HepG2 (cell line): ENCODE results near the gene DLL3. TPM values are rescaled to one million over a fixed set of nuclear protein-coding genes. Genes with fewer than 3 reads are reported as not detected.

Source experiments
- CENPT ChIP-seq: sonication (generic); formaldehyde crosslinking; IDR thresholded peaks from 2 replicates; pipeline ENCODE4 v1.8.0; 2022; ENCODE audit warnings: low read depth, mild to moderate bottlenecking, moderate library complexity, missing genetic modification reagents
- MXD4 ChIP-seq: IDR thresholded peaks from 2 replicates; pipeline ENCODE4 v1.6.1; 2016; ENCODE audit warnings: mild to moderate bottlenecking, missing biosample characterization, missing genetic modification reagents
- NCOA1 ChIP-seq: sonication (generic); formaldehyde crosslinking; IDR thresholded peaks from 2 replicates; pipeline ENCODE4 v1.9.0; 2021; ENCODE audit warnings: missing genetic modification reagents
- NFYB ChIP-seq: sonication (generic); formaldehyde crosslinking; IDR thresholded peaks from 2 replicates; pipeline ENCODE4 v1.4.0; 2020; ENCODE audit warnings: missing genetic modification reagents
- SMAD9 ChIP-seq: sonication (generic); formaldehyde crosslinking; IDR thresholded peaks from 2 replicates; pipeline ENCODE4 v1.5.1; 2020; ENCODE audit warnings: mild to moderate bottlenecking, missing genetic modification reagents
- ZNF24 ChIP-seq: fragments of 450-650 bp; IDR thresholded peaks from 2 replicates; pipeline ENCODE4 v1.6.1; 2017; ENCODE audit warnings: antibody characterized with exemption, mild to moderate bottlenecking
- ZNF431 ChIP-seq: sonication (generic); formaldehyde crosslinking; IDR thresholded peaks from 2 replicates; pipeline ENCODE4 v1.9.0; 2022; ENCODE audit warnings: missing genetic modification reagents, low read depth, mild to moderate bottlenecking, borderline replicate concordance
- ZNF569 ChIP-seq: sonication (generic); formaldehyde crosslinking; IDR thresholded peaks from 2 replicates; pipeline ENCODE4 v1.5.0; 2020; ENCODE audit warnings: mild to moderate bottlenecking, missing genetic modification reagents, moderate library complexity, borderline replicate concordance
- polyA plus RNA-seq, 8 experiments: library from polyadenylated mRNA; depleted of rRNA in 3 of 8; stranded (reverse) in 7 of 8; unstranded in 1 of 8; fragments of >200 nt; fragmentation: Illumina TruSeq in 4 of 8; extraction: Trizol in 4 of 8; gene quantifications; 2 replicates each; pipeline versions ENCODE4 v1.2.1 to v1.2.3, GENCODE V29; 2011 to 2016; ENCODE audit warnings: low read depth in 4 of 8, missing spikeins in 1 of 8, mixed read lengths in 1 of 8; ENCODE audit not compliant: insufficient read depth in 1 of 8
- total RNA-seq, 5 experiments: library from RNA; depleted of rRNA; stranded (reverse); fragments of >200 nt; fragmentation: Illumina TruSeq; extraction: Trizol; gene quantifications; 2 replicates each; pipeline ENCODE4 v1.2.3, GENCODE V29; 2016; ENCODE audit warnings: low read depth in 1 of 5
- TF ChIP-seq, protein P1 (sequence below), 2 experiments: fragments of 450-650 bp in 1 of 2; sonication (generic) in 1 of 2; formaldehyde crosslinking in 1 of 2; IDR thresholded peaks; 2 replicates each; pipeline versions ENCODE4 v1.6.1 to v1.8.0; 2016 to 2022; ENCODE audit warnings: antibody characterized with exemption in 1 of 2, mild to moderate bottlenecking in 1 of 2, missing genetic modification reagents in 1 of 2
- TF ChIP-seq, protein P2 (sequence below): sonication (generic); formaldehyde crosslinking; IDR thresholded peaks from 2 replicates; pipeline ENCODE4 v1.4.0; 2020; ENCODE audit warnings: missing genetic modification reagents
- TF ChIP-seq, protein P3 (sequence below): sonication (generic); formaldehyde crosslinking; conservative IDR thresholded peaks from 2 replicates; pipeline ENCODE4 v1.8.0; 2022; ENCODE audit warnings: mild to moderate bottlenecking, moderate library complexity, missing genetic modification reagents
- TF ChIP-seq, protein P4 (sequence below): sonication (generic); formaldehyde crosslinking; IDR thresholded peaks from 2 replicates; pipeline ENCODE4 v1.5.0; 2020; ENCODE audit warnings: missing genetic modification reagents, mild to moderate bottlenecking, borderline replicate concordance

DLL3 gene
- total and polyA plus RNA-seq, 2 of the 13 experiments (the other 11 are each of a cell fraction or from before 2014, with no cell fraction given), result 0.35 to 0.55 TPM

DNA sequence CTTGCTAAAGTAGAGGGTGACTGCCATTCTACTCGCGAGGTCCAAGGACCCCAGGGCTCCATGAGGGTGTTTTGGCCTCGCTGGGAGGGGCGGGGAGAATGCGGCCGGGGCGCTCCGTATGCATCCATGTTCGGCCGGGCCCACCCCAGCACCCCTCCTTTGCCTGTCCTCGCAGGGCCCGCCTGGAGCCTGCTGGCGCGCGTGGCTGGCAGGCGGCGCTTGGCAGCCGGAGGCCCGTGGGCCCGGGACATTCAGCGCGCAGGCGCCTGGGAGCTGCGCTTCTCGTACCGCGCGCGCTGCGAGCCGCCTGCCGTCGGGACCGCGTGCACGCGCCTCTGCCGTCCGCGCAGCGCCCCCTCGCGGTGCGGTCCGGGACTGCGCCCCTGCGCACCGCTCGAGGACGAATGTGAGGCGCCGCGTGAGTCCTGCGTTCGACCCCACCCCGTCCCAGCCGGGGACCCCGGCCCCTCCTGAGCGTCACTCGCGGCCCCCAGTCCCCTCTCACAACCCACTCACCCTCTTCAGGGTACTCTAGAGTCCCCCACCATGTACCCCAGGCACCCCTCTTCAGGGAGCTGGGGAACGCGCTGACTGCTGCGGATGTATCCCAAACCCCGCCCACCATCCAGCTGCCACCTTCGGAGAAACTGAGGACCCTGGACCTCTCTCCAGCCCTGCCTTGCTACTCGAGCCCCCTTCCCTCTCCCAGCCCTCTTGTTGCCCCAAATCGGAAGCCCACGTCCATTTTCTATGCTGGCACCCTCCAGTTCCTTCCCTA lies 4.1 kb downstream of the DLL3 start (continued):
- TF ChIP-seq, protein P1, sequence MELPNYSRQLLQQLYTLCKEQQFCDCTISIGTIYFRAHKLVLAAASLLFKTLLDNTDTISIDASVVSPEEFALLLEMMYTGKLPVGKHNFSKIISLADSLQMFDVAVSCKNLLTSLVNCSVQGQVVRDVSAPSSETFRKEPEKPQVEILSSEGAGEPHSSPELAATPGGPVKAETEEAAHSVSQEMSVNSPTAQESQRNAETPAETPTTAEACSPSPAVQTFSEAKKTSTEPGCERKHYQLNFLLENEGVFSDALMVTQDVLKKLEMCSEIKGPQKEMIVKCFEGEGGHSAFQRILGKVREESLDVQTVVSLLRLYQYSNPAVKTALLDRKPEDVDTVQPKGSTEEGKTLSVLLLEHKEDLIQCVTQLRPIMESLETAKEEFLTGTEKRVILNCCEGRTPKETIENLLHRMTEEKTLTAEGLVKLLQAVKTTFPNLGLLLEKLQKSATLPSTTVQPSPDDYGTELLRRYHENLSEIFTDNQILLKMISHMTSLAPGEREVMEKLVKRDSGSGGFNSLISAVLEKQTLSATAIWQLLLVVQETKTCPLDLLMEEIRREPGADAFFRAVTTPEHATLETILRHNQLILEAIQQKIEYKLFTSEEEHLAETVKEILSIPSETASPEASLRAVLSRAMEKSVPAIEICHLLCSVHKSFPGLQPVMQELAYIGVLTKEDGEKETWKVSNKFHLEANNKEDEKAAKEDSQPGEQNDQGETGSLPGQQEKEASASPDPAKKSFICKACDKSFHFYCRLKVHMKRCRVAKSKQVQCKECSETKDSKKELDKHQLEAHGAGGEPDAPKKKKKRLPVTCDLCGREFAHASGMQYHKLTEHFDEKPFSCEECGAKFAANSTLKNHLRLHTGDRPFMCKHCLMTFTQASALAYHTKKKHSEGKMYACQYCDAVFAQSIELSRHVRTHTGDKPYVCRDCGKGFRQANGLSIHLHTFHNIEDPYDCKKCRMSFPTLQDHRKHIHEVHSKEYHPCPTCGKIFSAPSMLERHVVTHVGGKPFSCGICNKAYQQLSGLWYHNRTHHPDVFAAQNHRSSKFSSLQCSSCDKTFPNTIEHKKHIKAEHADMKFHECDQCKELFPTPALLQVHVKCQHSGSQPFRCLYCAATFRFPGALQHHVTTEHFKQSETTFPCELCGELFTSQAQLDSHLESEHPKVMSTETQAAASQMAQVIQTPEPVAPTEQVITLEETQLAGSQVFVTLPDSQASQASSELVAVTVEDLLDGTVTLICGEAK (IDR thresholded peaks at IDR 0.05), result no peak
- TF ChIP-seq, protein P1 (CRISPR knock-in tag; IDR thresholded peaks at IDR 0.05), result peak; percentile 89; the same call in 1 of the 2 replicates
- TF ChIP-seq ZNF431, result peak; percentile 99
- TF ChIP-seq MXD4 (CRISPR knock-in tag), result peak; percentile 93
- 0 out of 2 replicates have a peak, but pooled peaks have one; percentile 42 for TF ChIP-seq SMAD9 (CRISPR knock-in tag)
- TF ChIP-seq, protein P2, sequence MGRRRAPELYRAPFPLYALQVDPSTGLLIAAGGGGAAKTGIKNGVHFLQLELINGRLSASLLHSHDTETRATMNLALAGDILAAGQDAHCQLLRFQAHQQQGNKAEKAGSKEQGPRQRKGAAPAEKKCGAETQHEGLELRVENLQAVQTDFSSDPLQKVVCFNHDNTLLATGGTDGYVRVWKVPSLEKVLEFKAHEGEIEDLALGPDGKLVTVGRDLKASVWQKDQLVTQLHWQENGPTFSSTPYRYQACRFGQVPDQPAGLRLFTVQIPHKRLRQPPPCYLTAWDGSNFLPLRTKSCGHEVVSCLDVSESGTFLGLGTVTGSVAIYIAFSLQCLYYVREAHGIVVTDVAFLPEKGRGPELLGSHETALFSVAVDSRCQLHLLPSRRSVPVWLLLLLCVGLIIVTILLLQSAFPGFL (CRISPR knock-in tag), result peak; percentile 93; the same call in 1 of the 2 replicates
- TF ChIP-seq, protein P3, sequence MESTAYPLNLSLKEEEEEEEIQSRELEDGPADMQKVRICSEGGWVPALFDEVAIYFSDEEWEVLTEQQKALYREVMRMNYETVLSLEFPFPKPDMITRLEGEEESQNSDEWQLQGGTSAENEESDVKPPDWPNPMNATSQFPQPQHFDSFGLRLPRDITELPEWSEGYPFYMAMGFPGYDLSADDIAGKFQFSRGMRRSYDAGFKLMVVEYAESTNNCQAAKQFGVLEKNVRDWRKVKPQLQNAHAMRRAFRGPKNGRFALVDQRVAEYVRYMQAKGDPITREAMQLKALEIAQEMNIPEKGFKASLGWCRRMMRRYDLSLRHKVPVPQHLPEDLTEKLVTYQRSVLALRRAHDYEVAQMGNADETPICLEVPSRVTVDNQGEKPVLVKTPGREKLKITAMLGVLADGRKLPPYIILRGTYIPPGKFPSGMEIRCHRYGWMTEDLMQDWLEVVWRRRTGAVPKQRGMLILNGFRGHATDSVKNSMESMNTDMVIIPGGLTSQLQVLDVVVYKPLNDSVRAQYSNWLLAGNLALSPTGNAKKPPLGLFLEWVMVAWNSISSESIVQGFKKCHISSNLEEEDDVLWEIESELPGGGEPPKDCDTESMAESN (CRISPR knock-in tag), result peak; percentile 84
- TF ChIP-seq NFYB, result peak; percentile 11; the same call in 1 of the 2 replicates
- TF ChIP-seq NCOA1 (CRISPR knock-in tag), result peak; percentile 65; the same call in 1 of the 2 replicates
- TF ChIP-seq, protein P4, sequence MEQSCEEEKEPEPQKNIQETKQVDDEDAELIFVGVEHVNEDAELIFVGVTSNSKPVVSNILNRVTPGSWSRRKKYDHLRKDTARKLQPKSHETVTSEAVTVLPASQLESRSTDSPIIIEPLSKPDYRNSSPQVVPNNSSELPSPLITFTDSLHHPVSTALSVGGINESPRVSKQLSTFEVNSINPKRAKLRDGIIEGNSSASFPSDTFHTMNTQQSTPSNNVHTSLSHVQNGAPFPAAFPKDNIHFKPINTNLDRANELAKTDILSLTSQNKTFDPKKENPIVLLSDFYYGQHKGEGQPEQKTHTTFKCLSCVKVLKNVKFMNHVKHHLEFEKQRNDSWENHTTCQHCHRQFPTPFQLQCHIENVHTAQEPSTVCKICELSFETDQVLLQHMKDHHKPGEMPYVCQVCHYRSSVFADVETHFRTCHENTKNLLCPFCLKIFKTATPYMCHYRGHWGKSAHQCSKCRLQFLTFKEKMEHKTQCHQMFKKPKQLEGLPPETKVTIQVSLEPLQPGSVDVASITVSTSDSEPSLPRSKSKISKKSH, result peak; percentile 91
- TF ChIP-seq ZNF24, result no peak
- TF ChIP-seq CENPT (CRISPR knock-in tag), result peak; percentile 100
- peak; percentile 44; the same call in 1 of the 2 replicates for TF ChIP-seq ZNF569 (CRISPR knock-in tag)
